Stimulated activated CD8-positive, alpha-beta memory T cell treated with anti-CD3 and anti-CD28 coated beads, Interleukin-12 subunit alpha, Interleukin-12 subunit beta, amount 100 ng/mL, for 24 hours (primary cell): ENCODE data around the gene ATXN10.

Experiments
- DNase-seq: peaks from one replicate; pipeline ENCODE4 v3.0.0-alpha.2; 2020; ENCODE audit errors: extremely low read depth

ATXN10 gene

DNA sequence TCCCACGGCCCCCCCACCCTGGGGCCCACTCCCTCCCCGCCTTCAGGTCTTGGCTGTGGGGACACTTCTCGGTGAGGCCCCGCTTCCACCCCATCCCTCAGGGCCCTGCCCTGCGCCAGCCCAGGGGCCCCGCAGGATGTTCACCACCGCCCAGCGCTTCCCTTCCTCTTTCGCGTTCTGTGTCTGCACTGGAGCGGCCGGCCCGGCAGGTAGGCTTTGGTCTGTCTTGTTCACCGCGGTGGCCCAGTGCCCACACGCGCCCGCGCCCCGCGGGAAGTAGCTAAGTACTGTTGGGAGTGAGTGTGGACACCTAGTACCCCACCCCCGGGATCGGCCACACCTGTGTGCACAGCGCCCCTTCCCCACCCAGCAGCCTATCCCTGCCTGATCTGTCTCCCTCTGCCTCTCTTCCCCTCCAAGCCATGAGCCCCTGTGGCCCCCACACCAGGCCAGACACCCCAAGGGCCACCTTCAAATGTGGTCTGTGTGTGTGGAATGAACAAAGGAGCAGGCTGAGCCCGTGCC lies 219.9 kb downstream of the ATXN10 start:
- DNase-seq = no peak

DNA sequence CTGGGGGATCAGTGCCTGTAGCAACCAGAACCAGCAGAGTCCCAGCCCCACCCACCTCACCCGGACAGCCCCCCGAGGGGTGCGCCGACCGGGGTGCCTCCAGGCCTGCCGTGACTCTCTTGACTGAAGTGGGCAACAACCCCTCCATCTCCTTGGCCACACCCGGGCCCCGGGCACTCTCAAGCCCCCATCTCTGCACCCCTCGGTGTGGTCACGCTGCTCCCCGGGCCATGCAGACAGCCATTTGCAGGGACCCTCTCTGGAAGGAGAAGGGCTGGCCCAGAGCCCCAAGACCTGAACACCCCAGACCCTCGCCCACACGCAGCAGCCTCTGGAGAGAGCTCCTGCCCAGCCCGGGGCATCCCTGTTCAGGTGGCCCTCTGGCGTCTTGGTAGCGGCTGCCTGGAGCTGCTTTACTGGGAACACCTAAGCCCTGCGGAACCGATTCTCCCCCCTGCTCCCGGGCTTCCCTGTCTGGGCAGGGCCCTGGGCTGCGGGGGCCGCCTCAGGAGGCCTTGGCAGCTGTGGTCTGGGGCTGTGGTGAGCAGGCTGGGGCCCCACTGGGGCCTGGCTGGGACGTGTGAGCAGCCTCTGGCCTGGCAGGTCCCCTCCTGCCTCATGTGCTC lies 220.5 kb downstream of the ATXN10 start:
- DNase-seq = no peak

DNA sequence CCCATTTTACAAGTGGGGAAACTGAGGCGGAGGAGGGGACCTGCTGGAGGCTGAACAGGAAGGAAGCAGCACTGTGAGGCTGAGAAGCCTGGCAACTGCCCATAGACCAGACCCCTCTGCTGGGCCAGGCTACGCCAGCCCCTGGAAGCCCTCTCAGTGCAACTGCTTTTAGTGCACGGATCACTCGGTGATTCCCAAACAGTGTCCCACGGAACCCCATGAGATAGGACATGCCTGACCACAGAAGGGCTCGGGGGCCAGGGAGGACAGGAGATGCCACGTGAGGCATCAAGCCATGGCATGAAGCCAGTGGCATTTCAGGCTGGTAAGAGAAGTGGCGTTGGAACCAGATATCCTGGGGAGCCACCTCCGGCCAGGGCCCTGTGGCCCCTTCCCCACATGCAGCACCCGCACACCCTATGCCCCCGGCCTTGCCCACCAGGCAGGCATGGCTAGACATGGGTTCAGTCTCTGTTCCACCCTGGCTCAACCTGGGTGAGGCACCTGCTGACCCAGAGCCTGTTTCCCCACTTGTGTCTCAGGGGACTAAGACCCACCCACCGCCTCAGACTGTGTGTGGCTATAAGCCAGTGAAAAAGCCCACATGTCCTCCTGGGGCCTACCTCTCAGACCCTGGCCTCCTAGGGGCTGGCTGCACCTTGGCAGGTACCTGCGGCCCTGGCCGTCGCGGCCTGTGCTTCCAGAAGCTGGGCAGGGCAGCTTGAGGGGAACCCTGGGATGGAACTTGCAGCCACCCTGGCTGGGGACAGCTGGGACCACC lies 221.2 kb downstream of the ATXN10 start:
- no peak for DNase-seq

DNA sequence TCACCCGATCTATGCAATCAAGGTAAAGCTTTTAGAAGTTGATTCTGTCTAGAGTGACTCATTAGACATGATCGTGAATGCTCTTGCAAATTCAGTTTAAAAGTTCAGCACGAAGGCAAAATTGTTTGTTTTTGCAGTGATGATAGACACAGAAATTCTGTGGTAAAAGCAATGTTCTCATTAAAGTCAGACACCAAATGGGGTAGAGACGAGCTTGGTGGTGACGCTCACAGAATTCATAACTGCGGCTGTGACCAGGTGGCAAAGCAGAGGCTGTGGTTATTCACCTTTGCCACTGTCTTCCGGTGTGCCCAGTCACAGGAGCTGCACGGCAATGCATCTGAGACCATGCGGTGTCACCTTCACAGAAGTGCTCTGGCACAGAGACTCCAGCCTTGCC lies 221.9 kb downstream of the ATXN10 start:
- no peak for DNase-seq
